CD8-positive, alpha-beta memory T cell (primary cell): ENCODE results near the gene RNF167. TPM values are rescaled to one million over a fixed set of nuclear protein-coding genes. Genes with fewer than 3 reads are reported as not detected.

ENCODE experiments used
- CTCF ChIA-PET: fragments of 350-600 bp; sonication (Branson Sonifier 250); formaldehyde crosslinking; loops from one replicate; lab custom pipeline; 2021; ENCODE audit warnings: antibody characterized with exemption; lab: Charles Lee
- POLR2A ChIA-PET: fragments of 350-600 bp; sonication (Branson Sonifier 250); formaldehyde crosslinking; loops from one replicate; lab custom pipeline; 2021; ENCODE audit warnings: antibody characterized with exemption; lab: Charles Lee
- DNase-seq, 5 donors: peaks; one replicate each; pipeline versions ENCODE4 v3.0.0 to v3.0.0-alpha.2; 2020 to 2022; ENCODE audit warnings: mixed read lengths in 1 of 5
- H3K27ac ChIP-seq: one replicate; pipeline ENCODE4 v1.7.0; 2013; ENCODE audit warnings: low read depth, mild to moderate bottlenecking, low read length, moderate library complexity
- H3K27me3 ChIP-seq: 2 replicates; pipeline ENCODE4 v1.7.0; 2013; ENCODE audit warnings: low read length, mild to moderate bottlenecking; ENCODE audit not compliant: insufficient read depth, poor library complexity, severe bottlenecking
- H3K36me3 ChIP-seq: 2 replicates; pipeline ENCODE4 v1.7.0; 2013; ENCODE audit warnings: mild to moderate bottlenecking, low read length, moderate library complexity; ENCODE audit not compliant: insufficient read depth
- H3K4me1 ChIP-seq: 2 replicates; pipeline ENCODE4 v1.7.0; 2013; ENCODE audit warnings: mild to moderate bottlenecking, low read length, moderate library complexity; ENCODE audit not compliant: insufficient read depth
- H3K4me3 ChIP-seq: 2 replicates; pipeline ENCODE4 v1.7.0; 2013; ENCODE audit warnings: mild to moderate bottlenecking, low read length
- H3K9me3 ChIP-seq: 2 replicates; pipeline ENCODE4 v1.7.0; 2013; ENCODE audit warnings: mild to moderate bottlenecking, low read length
- H3K27ac Mint-ChIP-seq, 8 donors: one replicate each; pipeline ENCODE4 v1.8.0; 2020 to 2021; ENCODE audit warnings: mixed read lengths in 8 of 8, mild to moderate bottlenecking in 6 of 8, inconsistent platforms in 3 of 8, moderate library complexity in 3 of 8
- H3K27me3 Mint-ChIP-seq, 2 donors: one replicate each; pipeline ENCODE4 v1.8.0; 2020 to 2021; ENCODE audit warnings: mixed read lengths in 2 of 2, mild to moderate bottlenecking in 1 of 2, moderate library complexity in 1 of 2
- H3K36me3 Mint-ChIP-seq, 3 donors: one replicate each; pipeline ENCODE4 v1.8.0; 2020 to 2021; ENCODE audit warnings: mixed read lengths in 3 of 3, inconsistent platforms in 1 of 3, mild to moderate bottlenecking in 1 of 3
- H3K4me1 Mint-ChIP-seq, 3 donors: one replicate each; pipeline ENCODE4 v1.8.0; 2020 to 2021; ENCODE audit warnings: mixed read lengths in 3 of 3, inconsistent platforms in 1 of 3, mild to moderate bottlenecking in 1 of 3
- H3K4me3 Mint-ChIP-seq, 7 donors: one replicate each; pipeline ENCODE4 v1.8.0; 2020 to 2021; ENCODE audit warnings: mixed read lengths in 7 of 7, mild to moderate bottlenecking in 6 of 7, moderate library complexity in 4 of 7, inconsistent platforms in 2 of 7
- H3K9me3 Mint-ChIP-seq, 5 donors: one replicate each; pipeline ENCODE4 v1.8.0; 2020 to 2022; ENCODE audit warnings: mixed read lengths in 5 of 5, mild to moderate bottlenecking in 3 of 5, moderate library complexity in 2 of 5, inconsistent platforms in 1 of 5
- polyA plus RNA-seq: library from polyadenylated mRNA; unstranded; fragments of 300-500 nt; fragmentation: Illumina TruSeq; gene quantifications from one replicate; pipeline ENCODE4 v1.2.3, GENCODE V29; 2021
- total RNA-seq, 2 experiments: library from RNA; stranded (reverse); gene quantifications; one replicate each; pipeline ENCODE4 v1.2.3, GENCODE V29; 2021

RNF167 gene
- total and polyA plus RNA-seq, 3 experiments from 2014 or later = 69.0 to 192 (median 187) TPM

DNA sequence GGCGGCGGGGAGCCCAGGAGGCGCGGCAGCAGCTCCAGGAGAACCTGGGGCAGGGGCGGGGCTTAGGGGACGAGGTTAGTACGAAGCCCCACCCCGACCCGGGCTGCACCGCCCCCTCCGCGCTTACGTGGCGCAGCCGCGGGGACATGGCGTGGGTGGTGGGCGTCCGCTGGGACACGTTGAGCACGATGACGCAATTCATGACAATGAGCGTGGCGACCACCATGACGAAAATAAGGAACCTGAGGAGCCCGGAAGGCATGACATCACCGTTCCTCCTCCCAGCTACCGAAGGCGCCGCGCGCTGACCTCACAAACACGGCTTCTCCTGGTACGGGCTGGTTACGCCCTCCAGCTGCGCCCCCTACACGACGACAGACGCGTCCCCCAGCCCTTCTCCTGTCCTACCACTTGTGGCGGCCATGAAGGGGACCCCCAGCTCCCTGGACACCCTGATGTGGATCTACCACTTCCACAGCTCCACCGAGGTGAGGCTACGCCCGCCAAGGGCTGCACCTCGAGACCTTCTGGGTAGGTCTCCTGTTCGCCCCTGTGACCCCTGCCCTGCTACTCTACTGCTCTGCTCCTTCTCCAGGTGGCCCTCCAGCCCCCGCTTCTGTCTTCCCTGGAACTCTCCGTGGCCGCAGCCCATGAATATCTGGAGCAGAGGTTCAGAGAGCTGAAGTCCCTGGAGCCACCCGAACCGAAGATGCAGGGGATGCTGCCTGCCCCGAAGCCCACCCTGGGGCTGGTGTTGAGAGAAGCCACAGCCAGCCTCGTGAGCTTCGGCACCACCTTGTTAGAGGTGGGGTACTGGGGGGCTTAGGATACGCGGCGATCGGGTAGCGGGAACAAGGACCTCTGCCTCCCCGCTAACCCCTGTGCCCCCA, 40.5 kb upstream of the RNF167 start, which contains the start of gene C17orf107:
Gene C17orf107 (plus strand): TSS at position 196 of the 890 bp plus-strand sequence. CDS start 227 bp downstream, at position 423.
- DNase-seq = peak; percentile 95 to 98 (median 96)
- Histone ChIP-seq H3K27me3 (no peaks in the 10 kb centered on the region), H3K9me3 (no peaks in the 10 kb centered on the region), H3K4me1 (peaks cover 45% of the 10 kb centered on the region), H3K27ac (peak within 1 kb of the TSS; percentile 82), H3K4me3 (peak within 1 kb of the TSS; percentile 83), H3K36me3 (peaks cover 15% of the 10 kb centered on the region)
- Mint-ChIP-seq H3K9me3 (no peaks in the 10 kb centered on the region), H3K27me3 (peaks cover 0 to 7% of the 10 kb centered on the region in 2 donors), H3K4me1 (peaks cover 28 to 55% (median 38%) of the 10 kb centered on the region in 3 donors), H3K36me3 (peaks cover 0 to 32% (median 0%) of the 10 kb centered on the region in 3 donors), H3K4me3 (peak within 1 kb of the TSS; percentile 91 to 95 (median 93)), H3K27ac (peak within 1 kb of the TSS; percentile 94 to 99 (median 98))
- CTCF ChIA-PET = interaction anchor here (0.6 to 2.6 kb wide), 14 partner anchors 9 to 190 kb away, joined by 3 to 15 read pairs (median 4); partner anchors contain the start of genes ARRB2, MED11, RNF167 and SLC25A11
- POLR2A ChIA-PET = interaction anchor here (0.6 to 2.7 kb wide), 16 partner anchors 9 to 724 kb away, joined by 3 to 19 read pairs (median 4); partner anchors contain the start of genes ARRB2, PFN1, RNF167 and SLC25A11

DNA sequence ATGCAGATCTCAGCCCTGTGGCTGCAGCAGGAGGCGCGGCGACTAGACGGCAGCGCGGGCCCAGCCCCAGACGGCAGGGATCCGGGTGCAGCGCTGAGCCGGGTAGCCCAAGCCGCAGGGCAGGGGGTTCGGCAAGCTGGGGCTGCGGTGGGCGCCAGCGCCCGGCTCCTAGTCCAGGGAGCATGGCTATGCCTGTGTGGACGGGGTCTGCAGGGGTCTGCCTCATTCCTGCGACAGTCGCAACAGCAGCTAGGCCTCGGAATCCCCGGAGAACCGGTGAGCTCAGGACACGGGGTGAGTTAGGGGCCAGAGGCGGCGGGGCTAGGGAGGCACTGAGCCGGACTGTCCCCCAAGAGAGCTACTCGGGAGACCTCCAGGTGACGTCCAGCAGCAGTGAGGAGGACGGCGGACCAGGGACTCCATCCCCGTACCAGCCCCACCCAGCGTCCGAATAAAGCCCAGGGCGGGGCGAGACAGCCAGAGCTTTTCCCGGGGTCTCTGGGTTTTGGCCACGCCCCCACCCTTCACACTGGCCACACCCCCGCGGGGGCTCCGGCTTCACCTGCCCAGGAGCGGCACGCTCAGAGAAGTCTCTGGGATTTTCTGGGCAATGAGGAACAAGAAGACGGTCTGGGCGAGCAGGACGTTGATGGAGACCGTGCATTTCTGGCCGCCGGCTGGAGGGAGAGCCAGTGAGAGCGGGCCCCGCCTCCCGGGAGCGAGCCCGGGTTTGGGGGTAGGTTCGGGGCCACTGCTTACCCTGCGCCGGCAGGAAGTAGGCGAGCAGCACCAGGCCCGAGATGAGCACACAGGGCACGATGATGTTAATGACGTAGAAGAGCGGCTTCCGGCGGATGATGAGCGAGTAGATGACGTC, 39.6 kb upstream of the RNF167 start:
- peaks cover 0 to 7% of the 10 kb centered on the region in 2 donors for H3K27me3 Mint-ChIP-seq
- DNase-seq = peak; percentile 44 to 84 (median 73)
- H3K4me3 Mint-ChIP-seq = peak overlapping the region; percentile 91 to 95 (median 93)
- Histone ChIP-seq H3K27me3 (no peaks in the 10 kb centered on the region), H3K4me3 (peak overlapping the region; percentile 83), H3K9me3 (no peaks in the 10 kb centered on the region), H3K4me1 (peaks cover 45% of the 10 kb centered on the region), H3K27ac (peak overlapping the region; percentile 82), H3K36me3 (peaks cover 8% of the 10 kb centered on the region)
- H3K27ac Mint-ChIP-seq = peak overlapping the region; percentile 61 to 99 (median 98)
- peaks cover 28 to 58% (median 38%) of the 10 kb centered on the region in 3 donors for H3K4me1 Mint-ChIP-seq
- ChIA-PET CTCF (interaction anchor here (0.6 to 2.6 kb wide), 11 partner anchors 9 to 191 kb away, joined by 3 to 15 read pairs (median 4); partner anchors contain the start of genes ARRB2, MED11, RNF167 and SLC25A11), POLR2A (interaction anchor here (0.6 to 2.7 kb wide), 10 partner anchors 8 to 725 kb away, joined by 3 to 19 read pairs (median 4); partner anchors contain the start of genes ARRB2, RNF167, SLC25A11 and SPAG7)
- no peaks in the 10 kb centered on the region for H3K9me3 Mint-ChIP-seq
- peaks cover 0 to 24% (median 0%) of the 10 kb centered on the region in 3 donors for H3K36me3 Mint-ChIP-seq

DNA sequence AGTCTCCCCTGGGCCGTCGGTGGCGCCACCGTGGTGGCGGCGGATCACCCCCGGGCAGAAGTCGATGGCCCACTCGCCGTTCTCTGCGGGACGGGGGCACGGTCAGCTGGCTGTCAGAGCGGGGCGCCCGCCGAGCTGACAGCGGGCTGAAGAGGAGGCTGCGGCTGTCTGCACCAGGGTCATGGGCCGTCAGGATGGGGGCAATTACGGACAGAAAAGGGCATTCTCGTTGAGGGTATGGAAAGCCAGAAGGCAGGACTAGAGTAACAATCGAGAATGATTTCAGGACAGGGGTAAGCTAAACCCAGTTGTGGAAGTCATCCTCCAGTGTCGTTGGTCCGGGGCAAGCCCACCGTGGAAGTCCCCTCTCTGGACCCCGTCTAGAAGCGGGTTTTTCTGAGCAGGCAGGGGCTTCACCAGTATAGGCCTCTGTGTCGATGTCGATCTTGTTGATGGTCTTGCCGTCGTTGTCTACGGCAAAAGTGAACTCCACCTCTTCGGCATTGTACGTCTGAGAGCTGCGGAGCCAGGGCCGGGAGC, 38.9 kb upstream of the RNF167 start:
- peak overlapping the region; percentile 83 for H3K4me3 ChIP-seq
- H3K27ac ChIP-seq = no peak overlapping the region
- Mint-ChIP-seq H3K27me3 (peaks cover 0 to 7% of the 10 kb centered on the region in 2 donors), H3K4me3 (peak overlapping the region; percentile 82 to 94 (median 89)), H3K9me3 (no peaks in the 10 kb centered on the region), H3K27ac (peak overlapping the region; percentile 61 to 99 (median 91)), H3K4me1 (peaks cover 28 to 58% (median 38%) of the 10 kb centered on the region in 3 donors), H3K36me3 (peaks cover 0 to 18% (median 0%) of the 10 kb centered on the region in 3 donors)
- H3K9me3 ChIP-seq = no peaks in the 10 kb centered on the region
- ChIA-PET POLR2A (interaction anchor here (1.1 to 2.7 kb wide), 3 partner anchors 46 to 191 kb away, joined by 3 to 19 read pairs (median 4); partner anchors contain the start of genes ARRB2 and SPAG7), CTCF (interaction anchor here (1.2 to 2.3 kb wide), 6 partner anchors 9 to 191 kb away, joined by 3 to 11 read pairs (median 4); partner anchors contain the start of genes ARRB2, RNF167, SLC25A11 and SPAG7)
- peaks cover 45% of the 10 kb centered on the region for H3K4me1 ChIP-seq
- H3K27me3 ChIP-seq = no peaks in the 10 kb centered on the region
- DNase-seq = no peak
- H3K36me3 ChIP-seq = peaks cover 8% of the 10 kb centered on the region

DNA sequence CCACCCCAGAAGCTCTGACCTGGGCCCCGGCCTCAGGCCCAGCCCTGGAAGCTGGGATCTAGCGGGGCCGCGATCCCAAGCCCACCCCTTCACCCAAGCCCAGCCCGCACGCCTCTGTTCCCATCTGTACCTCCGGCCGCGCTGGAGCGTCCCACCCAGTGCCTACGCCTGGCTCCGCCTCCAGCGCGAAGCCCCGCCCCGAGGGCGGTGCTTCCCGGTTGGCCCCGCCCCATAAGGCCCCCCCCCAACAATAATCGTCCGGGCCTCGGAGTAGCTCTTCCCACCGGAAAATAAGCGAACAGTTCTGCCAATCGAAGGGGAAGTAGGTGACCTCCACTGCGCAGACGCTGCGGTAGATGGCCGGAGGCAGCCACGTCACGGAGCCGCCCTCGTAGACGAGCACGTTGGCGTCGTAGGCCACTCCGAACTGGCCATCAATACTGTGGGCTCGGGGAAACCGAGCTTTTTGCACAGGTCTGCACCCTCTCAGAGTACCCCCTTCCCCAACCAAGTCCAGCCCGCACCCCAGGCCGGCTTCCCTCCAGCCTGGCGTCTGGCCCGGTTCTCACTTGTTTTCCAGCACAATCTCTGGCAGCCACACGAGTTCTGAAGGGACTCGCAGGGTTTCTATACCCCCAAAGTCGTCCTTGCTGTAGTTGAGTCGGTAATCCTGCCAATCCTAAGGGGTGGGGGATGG, 38.3 kb upstream of the RNF167 start:
- Mint-ChIP-seq H3K36me3 (peaks cover 0 to 11% (median 0%) of the 10 kb centered on the region in 3 donors), H3K27me3 (peaks cover 0 to 7% of the 10 kb centered on the region in 2 donors), H3K4me1 (peaks cover 28 to 58% (median 38%) of the 10 kb centered on the region in 3 donors), H3K27ac (peak overlapping the region in 6 of 8 donors; percentile 83 to 99 (median 94)), H3K4me3 (peak overlapping the region in 6 of 7 donors; percentile 84 to 94 (median 91)), H3K9me3 (no peaks in the 10 kb centered on the region)
- ChIA-PET CTCF (interaction anchor here (1.2 to 1.8 kb wide), 10 partner anchors 10 to 335 kb away, joined by 3 to 10 read pairs (median 4); partner anchors contain the start of genes ARRB2, RNF167, SLC25A11 and SPAG7), POLR2A (interaction anchor here (0.6 to 1.1 kb wide), 2 partner anchors 46 to 160 kb away, joined by 3 read pairs; no protein-coding TSS in a partner anchor)
- no peak overlapping the region for H3K4me3 ChIP-seq
- H3K4me1 ChIP-seq = peaks cover 45% of the 10 kb centered on the region
- DNase-seq = peak in 1 of 5 donors; percentile 58
- no peak overlapping the region for H3K27ac ChIP-seq
- no peaks in the 10 kb centered on the region for H3K27me3 ChIP-seq
- no peaks in the 10 kb centered on the region for H3K9me3 ChIP-seq
- H3K36me3 ChIP-seq = peaks cover 2% of the 10 kb centered on the region

DNA sequence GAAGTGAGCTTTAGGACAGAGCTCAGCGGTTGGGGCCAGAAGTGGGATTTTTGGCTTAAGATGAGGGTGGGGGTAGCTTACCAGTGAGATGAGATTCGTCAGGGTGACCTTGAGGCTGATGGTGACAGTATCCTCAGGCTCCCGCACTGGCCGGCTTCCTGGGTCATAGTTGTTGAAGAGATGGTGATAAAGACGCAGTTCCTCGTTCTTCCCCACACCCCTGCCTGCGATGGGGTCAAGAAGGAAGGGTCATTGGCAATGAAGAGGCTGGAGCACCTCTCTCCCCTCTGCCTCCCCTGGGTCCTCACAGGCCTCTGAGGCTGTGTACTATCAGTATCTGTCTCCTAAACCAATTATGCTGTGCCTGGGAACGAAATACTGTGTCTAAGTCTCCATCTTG, 37.5 kb upstream of the RNF167 start:
- no peaks in the 10 kb centered on the region for H3K36me3 ChIP-seq
- ChIA-PET CTCF (interaction anchor here (0.8 to 1.9 kb wide), 18 partner anchors 10 to 335 kb away, joined by 3 to 10 read pairs (median 4); partner anchors contain the start of genes INCA1, RNF167 and SLC25A11), POLR2A (interaction anchor here (1.0 to 1.6 kb wide), 3 partner anchors 37 to 64 kb away, joined by 3 to 7 read pairs (median 3); partner anchors contain the start of genes PFN1, RNF167 and SLC25A11)
- peak in 1 of 5 donors; percentile 45 for DNase-seq
- no peaks in the 10 kb centered on the region for H3K9me3 ChIP-seq
- H3K27ac ChIP-seq = peak overlapping the region; percentile 58
- peaks cover 0 to 7% of the 10 kb centered on the region in 2 donors for H3K27me3 Mint-ChIP-seq
- H3K4me1 Mint-ChIP-seq = peaks cover 28 to 61% (median 38%) of the 10 kb centered on the region in 3 donors
- peaks cover 0 to 6% (median 0%) of the 10 kb centered on the region in 3 donors for H3K36me3 Mint-ChIP-seq
- no peaks in the 10 kb centered on the region for H3K27me3 ChIP-seq
- no peaks in the 10 kb centered on the region for H3K9me3 Mint-ChIP-seq
- peak overlapping the region; percentile 49 to 86 (median 78) for H3K4me3 Mint-ChIP-seq
- peaks cover 45% of the 10 kb centered on the region for H3K4me1 ChIP-seq
- peak overlapping the region; percentile 83 to 96 (median 92) for H3K27ac Mint-ChIP-seq
- H3K4me3 ChIP-seq = peak overlapping the region; percentile 61
